Upper lobe of left lung (tissue), 4 donors: ENCODE results near the gene CFAP97D2.

Source experiments
- CTCF ChIP-seq, 6 experiments: fragments of 450-650 bp in 4 of 6; fragments of 200-600 bp in 2 of 6; sonication (generic) in 2 of 6; IDR thresholded peaks; one replicate each; pipeline ENCODE4 v1.5.1; 2016 to 2019; ENCODE audit warnings: antibody characterized with exemption in 6 of 6
- EP300 ChIP-seq, 4 donors: sonication (generic); formaldehyde crosslinking; IDR thresholded peaks; one replicate each; pipeline ENCODE4 v1.5.1; 2017; ENCODE audit warnings: antibody characterized with exemption in 4 of 4, control low read depth in 2 of 4

- no peak for TF ChIP-seq CTCF (IDR thresholded peaks at IDR 0.05)
- TF ChIP-seq EP300 (IDR thresholded peaks at IDR 0.05) = no peak
Measured at GRCh38 chr13:114173272-114173671, 5.8 kb upstream of the CFAP97D2 start.
